ENCODE data around the gene NAPG.
A peak's percentile ranks its signal among the peaks of the same experiment; 100 is the strongest.
"Not testable (repeated sequence)": the region's sequence is repeated elsewhere in the genome, so short reads cannot be mapped to it uniquely, and the experiment has no call there.

The NAPG gene

GRCh38 chr18:10579079-10579867 is 53.4 kb downstream of the NAPG start:
- no peak for DNase-seq (ENCODE audit: low spot score)

DNA sequence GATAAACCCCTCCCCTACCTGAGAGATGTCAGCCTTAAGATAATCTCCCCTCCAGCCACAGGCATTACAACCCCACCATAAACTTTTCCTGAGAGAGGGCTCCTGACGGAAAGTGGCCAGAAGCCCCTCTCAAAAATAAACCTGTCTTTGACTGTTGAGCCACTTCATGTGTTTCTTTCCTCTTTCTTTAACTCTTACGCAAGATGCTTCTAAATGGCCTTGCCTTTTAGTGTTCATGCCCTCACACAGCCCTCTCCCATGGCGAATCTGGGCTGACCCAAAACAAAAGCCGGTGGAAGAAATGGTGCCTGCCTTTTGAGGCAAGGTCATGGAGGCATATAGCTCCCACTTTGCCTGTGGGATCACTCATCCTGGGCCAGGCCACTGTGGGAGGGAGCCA is 54.4 kb downstream of the NAPG start:
- no peak for DNase-seq (ENCODE audit: low spot score)

GRCh38 chr18:10585260-10585659 is 59.4 kb downstream of the NAPG start:
- DNase-seq (ENCODE audit: low spot score) = no peak

GRCh38 chr18:10588975-10589374 is 63.1 kb downstream of the NAPG start:
- DNase-seq (ENCODE audit: low spot score) = peak; percentile 40

DNA sequence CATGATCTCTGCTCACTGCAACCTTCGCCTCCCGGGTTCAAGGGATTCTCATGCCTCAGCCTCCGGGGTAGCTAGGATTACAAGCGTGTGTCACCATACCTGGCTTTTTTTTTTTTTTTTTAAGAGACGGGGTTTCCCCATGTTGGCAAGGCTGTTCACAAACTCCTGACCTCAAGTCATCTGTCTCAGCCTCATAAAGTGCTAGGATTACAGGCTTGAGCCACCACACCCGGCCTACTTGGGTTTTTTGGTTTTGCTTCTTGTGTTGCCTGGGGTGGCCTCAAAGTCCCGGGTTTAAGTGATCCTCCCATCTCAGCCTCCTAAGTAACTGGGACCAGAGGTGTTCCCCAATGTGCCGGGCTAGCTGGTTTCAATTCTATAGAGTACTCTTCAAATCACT is 64.6 kb downstream of the NAPG start:
- no peak for DNase-seq (ENCODE audit: low spot score)

DNA sequence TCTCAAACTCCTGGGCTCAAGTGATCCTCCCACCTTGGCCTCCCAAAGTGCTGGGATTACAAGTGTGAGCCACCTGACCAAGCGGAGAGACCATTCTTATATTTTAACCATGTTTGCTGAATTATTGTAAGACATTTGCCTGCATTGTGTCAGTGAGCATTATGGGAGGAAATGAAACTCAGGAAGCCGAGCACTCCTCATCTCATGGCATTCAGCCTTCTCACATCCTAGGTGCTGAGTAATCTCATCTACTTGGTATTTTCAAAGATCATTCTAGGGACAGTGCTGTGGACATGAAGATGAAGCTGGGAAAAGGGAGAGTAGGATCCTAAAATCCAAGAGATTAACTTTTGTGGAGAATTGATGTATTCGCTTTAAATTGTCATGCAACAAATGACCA is 66.1 kb downstream of the NAPG start:
- no peak for DNase-seq (ENCODE audit: low spot score)

DNA sequence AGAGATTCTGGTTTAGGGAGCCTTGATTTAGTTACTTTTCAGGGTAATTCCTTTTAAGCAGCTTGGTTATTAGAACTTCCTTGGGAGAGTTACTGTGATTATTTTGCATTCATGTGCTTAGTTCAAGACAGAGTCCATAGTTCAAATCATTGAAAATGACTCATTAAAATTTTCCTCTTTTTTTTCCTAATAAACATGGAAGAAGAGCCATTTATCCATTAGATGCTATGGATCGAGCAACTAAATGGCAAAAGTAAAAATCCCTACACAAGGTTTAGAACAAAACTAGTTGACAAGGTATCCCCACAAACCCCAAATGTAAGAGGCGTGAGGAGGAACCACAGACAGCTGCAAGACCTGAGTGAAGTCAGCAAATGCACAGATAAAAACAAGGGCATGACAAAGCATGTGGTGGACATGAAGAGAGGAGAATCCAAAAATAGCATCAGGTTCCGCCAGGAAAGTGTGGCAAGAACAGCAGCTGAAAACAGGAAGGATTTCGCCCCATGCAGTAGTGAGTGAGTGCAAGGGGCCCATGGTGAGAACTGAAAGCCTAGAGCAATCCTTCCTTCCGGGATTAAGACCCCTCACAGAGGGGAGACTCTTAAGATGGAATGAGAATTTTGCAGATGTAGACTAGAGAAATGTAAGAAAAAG is 67.7 kb downstream of the NAPG start:
- DNase-seq (ENCODE audit: low spot score) = not testable (repeated sequence)

DNA sequence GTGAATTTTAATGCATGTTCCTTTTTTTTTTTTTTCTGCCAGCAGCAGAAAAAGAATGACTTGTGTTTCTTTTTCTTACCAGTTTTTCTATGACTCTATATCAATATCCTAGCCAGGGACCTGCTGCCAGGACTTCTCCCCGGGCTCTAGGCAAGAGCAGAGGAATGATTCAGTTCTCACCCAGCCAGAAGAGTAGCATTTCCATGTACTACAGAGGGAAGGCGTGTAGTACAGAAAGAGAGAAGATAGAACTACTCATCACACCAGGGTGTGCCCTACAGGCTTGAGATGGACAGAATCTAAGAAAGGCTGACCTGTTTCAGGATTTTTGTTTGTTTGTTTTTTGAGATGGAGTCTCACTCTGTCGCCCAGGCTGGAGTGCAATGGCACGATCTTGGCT is 70.1 kb downstream of the NAPG start:
- not testable (repeated sequence) for DNase-seq (ENCODE audit: low spot score)

DNA sequence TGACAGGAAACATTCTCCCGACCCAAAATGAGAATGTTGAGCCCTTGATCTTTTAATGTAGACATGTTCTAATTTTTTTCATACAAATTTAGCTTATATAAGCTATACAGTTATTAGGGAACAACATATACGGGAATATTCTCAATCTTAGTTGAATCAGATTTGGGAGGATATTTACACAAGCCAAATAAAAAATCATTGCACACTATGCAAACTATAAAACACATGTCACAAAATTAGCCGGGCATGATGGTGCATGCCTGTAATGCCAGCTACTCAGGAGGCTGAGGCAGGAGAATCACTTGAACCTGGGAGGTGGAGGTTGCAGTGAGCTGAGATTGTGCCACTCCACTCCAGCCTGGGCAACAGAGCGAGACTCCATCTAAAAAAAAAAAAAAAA is 71.9 kb downstream of the NAPG start:
- DNase-seq (ENCODE audit: low spot score) = not testable (repeated sequence)

- DNase-seq (ENCODE audit: low spot score) = not testable (repeated sequence)
Measured at GRCh38 chr18:10600701-10601100, 74.9 kb downstream of the NAPG start.

Data from cerebellar cortex (tissue), 1 donor.